Measurements from ENCODE around the gene PTGR3.

- no peak for TF ChIP-seq CTCF (IDR thresholded peaks at IDR 0.05)
- no peak for TF ChIP-seq ZNF512 (CRISPR knock-in tag; IDR thresholded peaks at IDR 0.05; ENCODE audit: borderline replicate concordance)
- TF ChIP-seq NFYB (CRISPR knock-in tag; conservative IDR thresholded peaks at IDR 0.05; ENCODE audit: low read depth): no peak
- no peak for TF ChIP-seq ATF6 (CRISPR knock-in tag; IDR thresholded peaks at IDR 0.05)
- TF ChIP-seq ZBTB21 (CRISPR knock-in tag; IDR thresholded peaks at IDR 0.05; ENCODE audit: borderline replicate concordance): no peak
- no peak for TF ChIP-seq TEAD4 (CRISPR knock-in tag; IDR thresholded peaks at IDR 0.05)
- no peak for TF ChIP-seq AR (CRISPR knock-in tag; IDR thresholded peaks at IDR 0.05)
- TF ChIP-seq E2F1 (CRISPR knock-in tag; IDR thresholded peaks at IDR 0.05): no peak
- no peak for TF ChIP-seq USF1 (CRISPR knock-in tag; IDR thresholded peaks at IDR 0.05)
- no peak for TF ChIP-seq CREB1 (CRISPR knock-in tag; IDR thresholded peaks at IDR 0.05)
- TF ChIP-seq MYBL2 (CRISPR knock-in tag; IDR thresholded peaks at IDR 0.05): no peak
Observed at GRCh38 chr18:75214332-75214690, 5.4 kb upstream of the PTGR3 start.

Data from WTC11 (cell line).